Central memory CD4-positive, alpha-beta T cell (primary cell): Measurements from ENCODE around the gene WDFY4.

ENCODE experiments used
- DNase-seq: peaks from one replicate; pipeline ENCODE4 v3.0.0; 2022

The WDFY4 gene

GRCh38 chr10:48799341-48800006 is 114.8 kb downstream of the WDFY4 start:
- DNase-seq: no peak

- no peak for DNase-seq
These were observed 115.5 kb downstream of the WDFY4 start for GRCh38 chr10:48800007-48800675.

GRCh38 chr10:48801001-48801421 is 116.3 kb downstream of the WDFY4 start:
- DNase-seq: no peak

- no peak for DNase-seq
These were observed 118.0 kb downstream of the WDFY4 start for GRCh38 chr10:48802611-48803071.

- DNase-seq: no peak
These were observed 119.3 kb downstream of the WDFY4 start for GRCh38 chr10:48803801-48804584.

- DNase-seq: no peak
These were observed 120.1 kb downstream of the WDFY4 start for GRCh38 chr10:48804740-48805182.

GRCh38 chr10:48805411-48805810 is 120.7 kb downstream of the WDFY4 start:
- no peak for DNase-seq

- DNase-seq: no peak
These were observed 121.2 kb downstream of the WDFY4 start for GRCh38 chr10:48805848-48806247.

GRCh38 chr10:48806342-48806741 is 121.7 kb downstream of the WDFY4 start:
- no peak for DNase-seq

- DNase-seq: no peak
These were observed 123.3 kb downstream of the WDFY4 start for GRCh38 chr10:48807791-48808470.

GRCh38 chr10:48809261-48809660 is 124.6 kb downstream of the WDFY4 start:
- no peak for DNase-seq

- no peak for DNase-seq
These were observed 126.8 kb downstream of the WDFY4 start for GRCh38 chr10:48811461-48811860.

GRCh38 chr10:48811917-48812316 is 127.2 kb downstream of the WDFY4 start:
- DNase-seq: no peak

GRCh38 chr10:48813291-48813690 is 128.6 kb downstream of the WDFY4 start:
- DNase-seq: no peak

GRCh38 chr10:48813825-48814224 is 129.2 kb downstream of the WDFY4 start:
- no peak for DNase-seq

GRCh38 chr10:48814933-48815332 is 130.3 kb downstream of the WDFY4 start:
- DNase-seq: no peak

GRCh38 chr10:48817141-48817540 is 132.5 kb downstream of the WDFY4 start:
- DNase-seq: no peak

GRCh38 chr10:48818081-48818480 is 133.4 kb downstream of the WDFY4 start:
- no peak for DNase-seq

- no peak for DNase-seq
These were observed 134.3 kb downstream of the WDFY4 start for GRCh38 chr10:48818861-48819520.

- DNase-seq: no peak
These were observed 135.1 kb downstream of the WDFY4 start for GRCh38 chr10:48819783-48820182.

GRCh38 chr10:48820231-48820630 is 135.6 kb downstream of the WDFY4 start:
- no peak for DNase-seq

- DNase-seq: no peak
These were observed 136.0 kb downstream of the WDFY4 start for GRCh38 chr10:48820699-48821098.
